HFFc6 (cell line): ENCODE results near the gene TYK2. TPM values are rescaled to one million over a fixed set of nuclear protein-coding genes. Genes with fewer than 3 reads are reported as not detected.
"Not testable (repeated sequence)": the region's sequence is repeated elsewhere in the genome, so short reads cannot be mapped to it uniquely, and the experiment has no call there.

Experiments used
- DNase-seq: peaks from one replicate; pipeline ENCODE4 v3.0.0-alpha.2; 2018
- H3K27ac Mint-ChIP-seq: 2 replicates; pipeline ENCODE4 v1.8.0; 2020; ENCODE audit warnings: mild to moderate bottlenecking, mixed read lengths
- H3K27me3 Mint-ChIP-seq: 2 replicates; pipeline ENCODE4 v1.8.0; 2021; ENCODE audit warnings: mild to moderate bottlenecking, moderate library complexity, mixed read lengths; ENCODE audit not compliant: insufficient read depth
- H3K36me3 Mint-ChIP-seq: 2 replicates; pipeline ENCODE4 v1.8.0; 2021; ENCODE audit warnings: low read depth, mixed read lengths
- H3K4me1 Mint-ChIP-seq: 2 replicates; pipeline ENCODE4 v1.8.0; 2020; ENCODE audit warnings: low read depth, mixed read lengths
- H3K4me3 Mint-ChIP-seq: 2 replicates; pipeline ENCODE4 v1.8.0; 2020; ENCODE audit warnings: mild to moderate bottlenecking, moderate library complexity, mixed read lengths
- H3K9me3 Mint-ChIP-seq: 2 replicates; pipeline ENCODE4 v1.8.0; 2020; ENCODE audit warnings: mild to moderate bottlenecking, mixed read lengths
- CTCF ChIP-seq: fragments of 200-600 bp; sonication (generic); IDR thresholded peaks from 2 replicates; pipeline ENCODE4 v1.5.0; 2021; ENCODE audit warnings: antibody characterized with exemption, mild to moderate bottlenecking
- total RNA-seq, 6 experiments: library from RNA; stranded (reverse); fragmentation: NEBNext Ultra II Directional; extraction: Animal tissue kit (Norgen Biotek cat#: 25700); gene quantifications; 2 replicates in 1 of 6; 3 replicates in 5 of 6; pipeline ENCODE4 v1.2.3, GENCODE V29; 2021

The TYK2 gene
- total RNA-seq, 6 experiments from 2014 or later: 67.9 to 82.3 (median 78.5) TPM

GRCh38 chr19:10378124-10378523 lies 2.2 kb downstream of the TYK2 start:
- H3K4me1 Mint-ChIP-seq: peaks cover 18% of the 10 kb centered on the region
- no peak overlapping the region for H3K27ac Mint-ChIP-seq
- DNase-seq: no peak
- no peaks in the 10 kb centered on the region for H3K9me3 Mint-ChIP-seq
- H3K27me3 Mint-ChIP-seq: peaks cover 1% of the 10 kb centered on the region
- no peak overlapping the region for H3K4me3 Mint-ChIP-seq
- no peak for TF ChIP-seq CTCF
- peaks cover 20% of the 10 kb centered on the region for H3K36me3 Mint-ChIP-seq

GRCh38 chr19:10377140-10377640 lies 3.2 kb downstream of the TYK2 start:
- H3K4me1 Mint-ChIP-seq: peaks cover 18% of the 10 kb centered on the region
- H3K27ac Mint-ChIP-seq, H3K4me3 Mint-ChIP-seq, H3K9me3 Mint-ChIP-seq, DNase-seq, H3K27me3 Mint-ChIP-seq: not testable (repeated sequence)
- peaks cover 20% of the 10 kb centered on the region for H3K36me3 Mint-ChIP-seq

GRCh38 chr19:10374931-10375330 lies 5.4 kb downstream of the TYK2 start:
- DNase-seq: no peak
- Mint-ChIP-seq H3K36me3 (peaks cover 20% of the 10 kb centered on the region), H3K27ac (no peak overlapping the region), H3K9me3 (no peaks in the 10 kb centered on the region), H3K4me3 (no peak overlapping the region), H3K4me1 (peaks cover 10% of the 10 kb centered on the region), H3K27me3 (no peaks in the 10 kb centered on the region; the same call in 1 of the 2 replicates)
- TF ChIP-seq CTCF: no peak

GRCh38 chr19:10372690-10373089 lies 7.7 kb downstream of the TYK2 start:
- no peaks in the 10 kb centered on the region for H3K9me3 Mint-ChIP-seq
- no peak for DNase-seq
- no peaks in the 10 kb centered on the region for H3K4me1 Mint-ChIP-seq
- no peak for TF ChIP-seq CTCF
- no peak overlapping the region for H3K27ac Mint-ChIP-seq
- H3K4me3 Mint-ChIP-seq: no peak overlapping the region
- peaks cover 33% of the 10 kb centered on the region for H3K36me3 Mint-ChIP-seq
- no peaks in the 10 kb centered on the region for H3K27me3 Mint-ChIP-seq

GRCh38 chr19:10368101-10368803 lies 12.1 kb downstream of the TYK2 start:
- no peak overlapping the region for H3K27ac Mint-ChIP-seq
- H3K36me3 Mint-ChIP-seq: peaks cover 23% of the 10 kb centered on the region
- DNase-seq: no peak
- no peaks in the 10 kb centered on the region for H3K9me3 Mint-ChIP-seq
- H3K4me3 Mint-ChIP-seq: no peak overlapping the region
- TF ChIP-seq CTCF: no peak
- no peaks in the 10 kb centered on the region for H3K4me1 Mint-ChIP-seq
- no peaks in the 10 kb centered on the region; the same call in 1 of the 2 replicates for H3K27me3 Mint-ChIP-seq

- not testable (repeated sequence) for H3K27ac Mint-ChIP-seq, H3K4me3 Mint-ChIP-seq, H3K27me3 Mint-ChIP-seq, H3K9me3 Mint-ChIP-seq, DNase-seq, H3K4me1 Mint-ChIP-seq
- H3K36me3 Mint-ChIP-seq: peaks cover 23% of the 10 kb centered on the region
Observed at GRCh38 chr19:10366950-10367512, 13.3 kb downstream of the TYK2 start.
